Neural cell (in vitro differentiated cells): ENCODE measurements around the gene ATG4C. TPM values are rescaled to one million over a fixed set of nuclear protein-coding genes. Genes with fewer than 3 reads are reported as not detected.

Source experiments
- H2AFZ ChIP-seq: fragments of 200-600, 300-800 bp; sonication (generic), shearing (Covaris generic); 2 replicates; pipeline ENCODE4 v1.6.0; 2014; ENCODE audit warnings: low read depth, mild to moderate bottlenecking, antibody characterized with exemption, low read length, moderate library complexity
- H3F3A ChIP-seq: fragments of 200-600 bp; shearing (Covaris generic); 2 replicates; pipeline ENCODE4 v1.6.1; 2016; ENCODE audit warnings: mild to moderate bottlenecking, moderate library complexity, mixed read lengths, antibody characterized with exemption, low read length; ENCODE audit not compliant: insufficient read depth, poor library complexity, severe bottlenecking
- H3K27ac ChIP-seq: fragments of 200-600, 300-800 bp; sonication (generic), shearing (Covaris generic); 2 replicates; pipeline ENCODE4 v1.5.1; 2014; ENCODE audit warnings: mild to moderate bottlenecking, low read length, moderate library complexity
- H3K27me3 ChIP-seq: fragments of 300-800, 200-600 bp; sonication (generic), shearing (Covaris generic); 2 replicates; pipeline ENCODE4 v1.6.0; 2014; ENCODE audit warnings: mild to moderate bottlenecking, low read depth, low read length, moderate library complexity; ENCODE audit not compliant: insufficient read depth
- H3K36me3 ChIP-seq: fragments of 300-800, 200-600 bp; sonication (generic), shearing (Covaris generic); 2 replicates; pipeline ENCODE4 v1.5.1; 2014; ENCODE audit warnings: mild to moderate bottlenecking, antibody characterized with exemption, low read length, moderate library complexity; ENCODE audit not compliant: insufficient read depth
- H3K4me2 ChIP-seq: fragments of 300-800, 200-600 bp; sonication (generic), shearing (Covaris generic); 2 replicates; pipeline ENCODE4 v1.6.0; 2014; ENCODE audit warnings: mild to moderate bottlenecking, low read length
- H3K4me3 ChIP-seq: fragments of 300-800, 200-600 bp; sonication (generic), shearing (Covaris generic); 2 replicates; pipeline ENCODE4 v1.5.1; 2014; ENCODE audit warnings: mild to moderate bottlenecking, low read length, moderate library complexity
- H3K79me2 ChIP-seq: fragments of 200-600 bp; shearing (Covaris generic); replicated peaks from 2 replicates; pipeline ENCODE4 v1.6.0; 2014; ENCODE audit warnings: mild to moderate bottlenecking, low read length, moderate library complexity; ENCODE audit not compliant: insufficient read depth
- H3K9ac ChIP-seq: fragments of 300-800, 200-600 bp; sonication (generic), shearing (Covaris generic); 2 replicates; pipeline ENCODE4 v1.6.1; 2016; ENCODE audit warnings: mild to moderate bottlenecking, low read length, mixed read lengths
- H3K9me2 ChIP-seq: fragments of 200-600 bp; shearing (Covaris generic); 2 replicates; pipeline ENCODE4 v1.6.1; 2016; ENCODE audit warnings: mild to moderate bottlenecking, low read length, mixed read lengths; ENCODE audit not compliant: insufficient read depth
- H3K9me3 ChIP-seq: fragments of 200-600, 300-800 bp; sonication (generic), shearing (Covaris generic); 2 replicates; pipeline ENCODE4 v1.6.1; 2016; ENCODE audit warnings: mild to moderate bottlenecking, mixed run types, low read length, moderate library complexity, mixed read lengths
- H4K20me1 ChIP-seq: fragments of 200-600 bp; shearing (Covaris generic); 2 replicates; pipeline ENCODE4 v1.6.1; 2016; ENCODE audit warnings: mild to moderate bottlenecking, mixed run types; ENCODE audit not compliant: insufficient read depth
- EP300 ChIP-seq: fragments of 450-650 bp; conservative IDR thresholded peaks from 2 replicates; pipeline ENCODE4 v1.6.1; 2014; ENCODE audit warnings: antibody characterized with exemption, mild to moderate bottlenecking, moderate library complexity; ENCODE audit not compliant: poor library complexity, severe bottlenecking
- EZH2 ChIP-seq: fragments of 200-600, 300-800 bp; shearing (Covaris generic), sonication (generic); IDR thresholded peaks from 2 replicates; pipeline ENCODE4 v1.6.1; 2014; ENCODE audit warnings: antibody characterized with exemption, low read length, borderline replicate concordance, mild to moderate bottlenecking; ENCODE audit not compliant: insufficient read depth, poor library complexity, severe bottlenecking
- MXI1 ChIP-seq: fragments of 450-650 bp; conservative IDR thresholded peaks from 2 replicates; pipeline ENCODE4 v1.6.1; 2014; ENCODE audit warnings: antibody characterized with exemption, mild to moderate bottlenecking; ENCODE audit not compliant: poor library complexity, severe bottlenecking
- POLR2AphosphoS5 ChIP-seq: IDR thresholded peaks from 2 replicates; pipeline ENCODE4 v1.6.1; 2012
- RAD21 ChIP-seq: fragments of 450-650 bp; conservative IDR thresholded peaks from 2 replicates; pipeline ENCODE4 v1.6.1; 2014; ENCODE audit warnings: antibody characterized with exemption, mild to moderate bottlenecking, moderate library complexity
- SMC3 ChIP-seq: fragments of 450-650 bp; conservative IDR thresholded peaks from 2 replicates; pipeline ENCODE4 v1.6.1; 2014; ENCODE audit warnings: antibody characterized with exemption, mild to moderate bottlenecking, moderate library complexity; ENCODE audit not compliant: poor library complexity
- TAF1 ChIP-seq: IDR thresholded peaks from 2 replicates; pipeline ENCODE4 v1.6.1; 2012; ENCODE audit warnings: low read depth
- polyA plus RNA-seq: library from polyadenylated mRNA; depleted of rRNA; stranded (reverse); fragments of >200 nt; gene quantifications from 2 replicates; pipeline ENCODE4 v1.2.3, GENCODE V29; 2014
- TF ChIP-seq, protein P1 (sequence below): IDR thresholded peaks from 2 replicates; pipeline ENCODE4 v1.6.1; 2012; ENCODE audit warnings: borderline replicate concordance
- TF ChIP-seq, protein P2 (sequence below): fragments of 450-650 bp; IDR thresholded peaks from 2 replicates; pipeline ENCODE4 v1.5.1; 2014; ENCODE audit warnings: antibody characterized with exemption, mild to moderate bottlenecking, moderate library complexity; ENCODE audit not compliant: poor library complexity, severe bottlenecking

Gene ATG4C
- polyA plus RNA-seq, 1 donor from 2014 or later = 11.0 TPM

DNA sequence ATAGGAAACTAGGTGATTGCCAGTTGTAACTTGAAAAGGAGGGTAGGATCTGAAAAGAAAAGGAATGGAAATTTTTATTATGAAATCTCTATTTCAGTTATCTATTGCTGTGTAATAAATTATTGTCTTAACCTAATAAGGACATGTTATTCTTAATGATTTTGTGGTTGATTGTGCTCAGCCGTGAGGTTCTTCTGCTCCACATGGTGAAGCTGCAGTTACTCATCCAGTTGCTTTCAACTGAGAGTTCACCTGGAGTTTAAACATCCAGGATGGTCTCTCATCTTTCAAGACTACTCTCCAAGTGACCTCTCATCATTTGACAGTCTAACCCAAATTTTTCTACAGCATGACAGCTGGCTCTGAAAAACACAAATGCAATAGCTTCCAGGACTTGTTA lies 96.0 kb downstream of the ATG4C start:
- TF ChIP-seq POLR2AphosphoS5 = no peak
- TF ChIP-seq, protein P1, sequence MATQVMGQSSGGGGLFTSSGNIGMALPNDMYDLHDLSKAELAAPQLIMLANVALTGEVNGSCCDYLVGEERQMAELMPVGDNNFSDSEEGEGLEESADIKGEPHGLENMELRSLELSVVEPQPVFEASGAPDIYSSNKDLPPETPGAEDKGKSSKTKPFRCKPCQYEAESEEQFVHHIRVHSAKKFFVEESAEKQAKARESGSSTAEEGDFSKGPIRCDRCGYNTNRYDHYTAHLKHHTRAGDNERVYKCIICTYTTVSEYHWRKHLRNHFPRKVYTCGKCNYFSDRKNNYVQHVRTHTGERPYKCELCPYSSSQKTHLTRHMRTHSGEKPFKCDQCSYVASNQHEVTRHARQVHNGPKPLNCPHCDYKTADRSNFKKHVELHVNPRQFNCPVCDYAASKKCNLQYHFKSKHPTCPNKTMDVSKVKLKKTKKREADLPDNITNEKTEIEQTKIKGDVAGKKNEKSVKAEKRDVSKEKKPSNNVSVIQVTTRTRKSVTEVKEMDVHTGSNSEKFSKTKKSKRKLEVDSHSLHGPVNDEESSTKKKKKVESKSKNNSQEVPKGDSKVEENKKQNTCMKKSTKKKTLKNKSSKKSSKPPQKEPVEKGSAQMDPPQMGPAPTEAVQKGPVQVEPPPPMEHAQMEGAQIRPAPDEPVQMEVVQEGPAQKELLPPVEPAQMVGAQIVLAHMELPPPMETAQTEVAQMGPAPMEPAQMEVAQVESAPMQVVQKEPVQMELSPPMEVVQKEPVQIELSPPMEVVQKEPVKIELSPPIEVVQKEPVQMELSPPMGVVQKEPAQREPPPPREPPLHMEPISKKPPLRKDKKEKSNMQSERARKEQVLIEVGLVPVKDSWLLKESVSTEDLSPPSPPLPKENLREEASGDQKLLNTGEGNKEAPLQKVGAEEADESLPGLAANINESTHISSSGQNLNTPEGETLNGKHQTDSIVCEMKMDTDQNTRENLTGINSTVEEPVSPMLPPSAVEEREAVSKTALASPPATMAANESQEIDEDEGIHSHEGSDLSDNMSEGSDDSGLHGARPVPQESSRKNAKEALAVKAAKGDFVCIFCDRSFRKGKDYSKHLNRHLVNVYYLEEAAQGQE = no peak
- TF ChIP-seq MXI1 = no peak
- no peak for TF ChIP-seq EP300
- TF ChIP-seq, protein P2, sequence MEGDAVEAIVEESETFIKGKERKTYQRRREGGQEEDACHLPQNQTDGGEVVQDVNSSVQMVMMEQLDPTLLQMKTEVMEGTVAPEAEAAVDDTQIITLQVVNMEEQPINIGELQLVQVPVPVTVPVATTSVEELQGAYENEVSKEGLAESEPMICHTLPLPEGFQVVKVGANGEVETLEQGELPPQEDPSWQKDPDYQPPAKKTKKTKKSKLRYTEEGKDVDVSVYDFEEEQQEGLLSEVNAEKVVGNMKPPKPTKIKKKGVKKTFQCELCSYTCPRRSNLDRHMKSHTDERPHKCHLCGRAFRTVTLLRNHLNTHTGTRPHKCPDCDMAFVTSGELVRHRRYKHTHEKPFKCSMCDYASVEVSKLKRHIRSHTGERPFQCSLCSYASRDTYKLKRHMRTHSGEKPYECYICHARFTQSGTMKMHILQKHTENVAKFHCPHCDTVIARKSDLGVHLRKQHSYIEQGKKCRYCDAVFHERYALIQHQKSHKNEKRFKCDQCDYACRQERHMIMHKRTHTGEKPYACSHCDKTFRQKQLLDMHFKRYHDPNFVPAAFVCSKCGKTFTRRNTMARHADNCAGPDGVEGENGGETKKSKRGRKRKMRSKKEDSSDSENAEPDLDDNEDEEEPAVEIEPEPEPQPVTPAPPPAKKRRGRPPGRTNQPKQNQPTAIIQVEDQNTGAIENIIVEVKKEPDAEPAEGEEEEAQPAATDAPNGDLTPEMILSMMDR = no peak
- no peak for TF ChIP-seq EZH2
- TF ChIP-seq SMC3 = no peak
- no peak for TF ChIP-seq RAD21
- TF ChIP-seq TAF1 = no peak
- Histone ChIP-seq H3K4me2 (no peak overlapping the region), H3F3A (no peaks in the 10 kb centered on the region), H3K27me3 (no peaks in the 10 kb centered on the region), H3K79me2 (no peaks in the 10 kb centered on the region), H2AFZ (no peak overlapping the region), H4K20me1 (no peaks in the 10 kb centered on the region), H3K9me2 (no peaks in the 10 kb centered on the region), H3K9me3 (no peaks in the 10 kb centered on the region), H3K4me3 (no peak overlapping the region), H3K9ac (no peak overlapping the region), H3K36me3 (no peaks in the 10 kb centered on the region), H3K27ac (no peak overlapping the region)

DNA sequence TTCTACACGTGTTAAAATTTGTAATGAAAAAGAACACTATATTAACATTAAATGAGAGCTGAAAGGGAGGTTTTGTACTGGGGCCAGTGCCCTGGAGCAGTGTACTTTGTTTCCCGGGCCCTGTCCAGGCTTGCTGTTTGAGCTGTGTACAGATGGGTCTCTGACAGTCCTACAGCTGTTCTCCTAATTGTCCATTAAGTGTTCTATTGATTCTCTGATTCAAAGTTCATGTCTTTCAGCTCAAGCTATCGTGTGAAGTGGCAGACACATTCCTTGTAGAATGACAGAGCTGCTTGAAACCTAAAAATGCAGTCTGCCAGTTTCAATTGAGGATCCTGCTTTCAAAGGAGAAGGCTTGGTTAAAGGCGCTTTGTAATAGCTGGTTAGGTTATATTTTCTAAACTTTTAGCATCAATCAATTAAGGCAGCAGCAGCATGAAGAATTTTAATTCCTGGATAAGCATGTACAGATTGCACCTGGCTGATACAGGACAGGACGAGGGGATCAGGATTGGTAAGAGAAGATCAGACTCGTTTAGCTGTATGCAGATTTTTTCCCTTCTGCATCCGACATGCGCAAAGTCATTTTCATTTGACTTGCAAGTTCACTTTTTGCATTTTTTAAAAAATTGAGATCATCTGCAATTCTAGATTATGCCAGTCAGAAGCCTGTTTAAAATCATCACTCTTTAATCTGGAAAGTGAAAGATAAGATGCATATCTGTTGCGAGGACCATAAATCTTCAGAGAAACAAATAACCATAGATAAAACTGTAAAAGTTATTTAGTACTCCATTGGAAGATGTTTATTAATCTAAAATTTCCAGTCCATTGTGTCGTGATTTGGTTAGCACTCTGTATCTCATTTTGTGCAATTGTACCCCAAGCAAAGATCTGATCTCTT lies 98.5 kb downstream of the ATG4C start:
- H3K4me3 ChIP-seq = peak overlapping the region; percentile 1
- H4K20me1 ChIP-seq = no peaks in the 10 kb centered on the region
- no peak overlapping the region for H3K9ac ChIP-seq
- no peaks in the 10 kb centered on the region for H3K36me3 ChIP-seq
- H2AFZ ChIP-seq = no peak overlapping the region
- H3K27me3 ChIP-seq = no peaks in the 10 kb centered on the region
- H3K9me3 ChIP-seq = no peaks in the 10 kb centered on the region
- TF ChIP-seq POLR2AphosphoS5 (peak; percentile 31), EP300 (peak; percentile 28), SMC3 (no peak)
- no peak overlapping the region for H3K27ac ChIP-seq
- peak overlapping the region; percentile 26 for H3K4me2 ChIP-seq
- no peaks in the 10 kb centered on the region for H3K9me2 ChIP-seq
- H3K79me2 ChIP-seq = no peaks in the 10 kb centered on the region
- H3F3A ChIP-seq = no peaks in the 10 kb centered on the region
